Middle frontal gyrus (tissue), 1 donor: ENCODE data around the gene GNLY.

Experiments
- DNase-seq: peaks from one replicate; pipeline ENCODE4 v3.0.0-alpha.2; 2015; ENCODE audit warnings: low spot score; ENCODE audit errors: extremely low spot score

GNLY gene

DNA sequence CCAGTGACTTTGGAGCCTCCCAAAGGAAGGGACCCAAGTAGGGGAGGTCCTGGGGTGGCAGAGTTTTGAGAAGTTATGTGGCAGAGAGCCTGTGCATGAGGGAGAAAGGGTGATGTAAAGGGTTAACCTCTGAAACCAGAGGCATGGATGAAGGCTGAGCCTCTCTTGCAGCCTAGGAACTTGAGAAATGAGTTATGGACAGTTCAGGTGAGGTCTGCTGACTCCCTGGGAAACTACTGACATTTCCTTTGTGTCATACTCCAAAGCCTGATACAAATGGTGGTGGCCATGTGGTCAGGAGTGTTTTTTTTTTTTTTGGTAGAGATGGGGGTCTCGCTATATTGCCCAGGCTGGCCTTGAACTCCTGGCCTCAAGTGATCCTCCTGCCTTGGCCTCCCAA is 12.4 kb upstream of the GNLY start:
- no peak for DNase-seq

- DNase-seq, result no peak
Measured at GRCh38 chr2:85682378-85682777, 11.8 kb upstream of the GNLY start.

- DNase-seq, result no peak
Measured at GRCh38 chr2:85684380-85684779, 9.8 kb upstream of the GNLY start.

DNA sequence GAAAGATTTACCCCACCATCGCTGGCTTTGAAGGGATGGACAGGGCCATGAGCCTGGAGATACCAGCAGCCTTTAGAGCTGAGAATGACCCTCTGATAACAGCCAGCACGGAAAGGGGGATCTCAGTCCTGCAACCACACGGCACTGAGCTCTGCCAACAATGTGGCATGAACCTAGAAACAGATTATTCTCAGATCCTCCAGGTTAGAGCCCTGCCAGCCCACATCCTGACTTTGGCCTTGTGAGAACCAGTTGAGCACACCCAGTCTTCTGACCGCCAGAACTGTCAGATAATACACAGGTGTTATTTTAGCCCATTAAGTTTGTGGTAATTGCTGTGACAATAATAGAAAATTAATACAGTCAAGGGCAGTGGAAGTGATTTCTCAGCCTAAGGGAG is 9.4 kb upstream of the GNLY start:
- no peak for DNase-seq

DNA sequence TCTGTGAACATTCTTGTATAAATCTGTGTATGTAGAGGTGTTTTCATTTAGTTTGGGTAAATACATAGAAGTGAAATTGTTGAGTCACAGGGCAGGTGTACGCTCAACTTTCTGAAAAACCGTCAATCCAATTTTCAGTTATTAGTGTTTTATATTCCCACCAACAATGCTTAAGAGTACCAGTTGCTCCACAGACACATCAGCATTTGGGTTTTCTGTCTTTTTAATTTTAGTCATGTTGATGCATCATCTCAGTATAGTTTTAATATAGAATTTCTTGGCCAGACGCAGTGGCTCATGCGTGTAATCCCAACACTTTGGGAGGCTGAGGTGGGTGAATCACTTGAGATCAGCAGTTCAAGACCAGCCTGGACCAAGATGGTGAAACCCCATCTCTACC is 3.2 kb upstream of the GNLY start:
- DNase-seq, result no peak

DNA sequence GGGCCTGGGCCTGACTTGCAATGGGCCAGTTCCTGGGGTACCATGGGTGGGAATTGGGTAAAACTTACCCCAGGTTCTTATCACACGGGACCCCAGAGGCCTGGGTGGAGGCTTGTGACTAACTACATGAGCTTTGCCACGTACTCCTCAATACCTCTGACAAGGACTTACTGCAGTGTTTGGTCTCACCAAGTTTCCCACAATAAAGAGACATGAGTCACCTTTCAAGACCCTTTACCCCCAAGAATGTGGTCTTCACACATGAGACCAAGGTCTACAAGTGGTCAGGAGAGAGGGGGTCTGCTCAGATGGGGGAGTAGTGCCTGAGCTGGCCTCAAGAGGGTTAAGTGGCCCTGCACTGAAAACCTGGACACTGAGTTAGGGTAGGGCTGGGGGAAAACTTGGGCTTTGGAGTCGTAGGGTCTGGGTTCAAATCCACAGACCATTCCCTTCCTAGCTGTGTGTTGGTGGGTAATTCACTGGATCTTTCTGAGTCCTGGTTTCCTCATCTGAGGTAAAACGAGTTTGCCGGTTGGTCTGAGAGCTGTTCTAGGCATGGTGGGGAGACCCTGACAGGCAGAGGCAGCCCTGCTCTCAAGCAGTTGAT is 2.0 kb upstream of the GNLY start:
- DNase-seq, result no peak

- DNase-seq, result no peak
Measured at GRCh38 chr2:85695121-85695520, 963 bp downstream of the GNLY start.

GRCh38 chr2:85695691-85696668 is 1.8 kb downstream of the GNLY start:
- DNase-seq, result no peak

DNA sequence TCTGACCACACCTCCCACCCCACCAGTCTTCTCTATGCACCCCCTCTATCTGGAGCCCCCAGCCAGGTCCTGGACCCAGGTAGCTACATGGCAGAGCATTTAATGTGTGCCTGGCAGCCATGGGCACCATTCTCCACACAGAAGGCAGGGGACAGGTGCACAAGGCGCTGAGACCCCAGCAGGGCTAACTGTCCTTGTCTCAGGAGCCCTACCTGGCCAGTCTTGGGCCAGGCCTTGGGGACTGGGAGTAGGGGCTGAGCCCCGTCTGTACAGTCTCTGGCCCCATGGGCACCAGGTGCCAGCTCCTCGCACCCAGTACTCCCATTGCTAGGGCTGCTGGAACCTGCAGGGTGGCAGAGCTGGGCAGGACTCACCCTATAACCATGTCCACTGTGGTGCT is 2.9 kb downstream of the GNLY start:
- no peak for DNase-seq

DNA sequence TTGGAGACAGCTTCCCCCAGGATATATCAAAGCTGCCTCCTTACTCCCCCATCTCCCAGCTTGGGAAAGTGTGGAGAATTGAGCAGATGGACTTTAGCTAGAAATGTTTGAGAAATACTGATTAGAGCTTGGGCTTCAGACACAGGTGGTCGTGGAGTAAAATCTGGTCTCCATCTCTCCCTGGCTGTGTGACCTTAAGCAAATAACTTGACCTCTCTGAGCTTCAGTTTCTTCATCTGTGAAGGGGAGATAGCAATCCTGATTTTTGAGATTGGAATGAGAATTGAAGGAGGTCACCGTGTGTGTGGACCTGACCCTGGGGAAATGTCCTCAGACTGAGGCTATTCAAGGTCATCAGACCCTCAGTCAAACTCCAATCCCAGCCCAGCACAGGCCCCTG is 3.6 kb downstream of the GNLY start:
- no peak for DNase-seq

DNA sequence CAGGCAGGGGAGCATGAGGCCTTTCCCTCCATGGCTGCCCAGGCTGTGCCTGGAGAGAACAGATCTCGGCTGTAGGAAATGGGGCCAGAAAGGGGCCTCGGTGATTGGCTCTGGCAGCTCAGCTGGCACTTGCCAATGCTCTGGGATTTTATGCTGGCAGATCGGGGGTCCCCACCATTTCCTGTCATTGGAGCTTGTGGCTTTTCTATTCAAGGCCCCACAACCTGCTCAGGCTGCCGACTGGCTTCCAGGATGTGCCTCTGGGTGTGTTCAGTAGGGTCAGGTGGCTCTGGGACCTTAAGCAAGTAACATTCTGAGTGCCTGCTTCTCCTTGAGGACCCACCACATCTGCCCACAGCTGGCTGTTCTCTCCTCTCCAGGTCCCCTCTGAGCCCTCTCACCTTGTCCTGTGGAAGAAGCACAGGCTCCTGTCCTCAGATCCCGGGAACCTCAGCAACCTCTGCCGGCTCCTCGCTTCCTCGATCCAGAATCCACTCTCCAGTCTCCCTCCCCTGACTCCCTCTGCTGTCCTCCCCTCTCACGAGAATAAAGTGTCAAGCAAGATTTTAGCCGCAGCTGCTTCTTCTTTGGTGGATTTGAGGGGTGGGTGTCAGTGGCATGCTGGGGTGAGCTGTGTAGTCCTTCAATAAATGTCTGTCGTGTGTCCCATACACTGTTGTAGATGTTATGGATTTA is 4.2 kb downstream of the GNLY start:
- DNase-seq, result no peak

DNA sequence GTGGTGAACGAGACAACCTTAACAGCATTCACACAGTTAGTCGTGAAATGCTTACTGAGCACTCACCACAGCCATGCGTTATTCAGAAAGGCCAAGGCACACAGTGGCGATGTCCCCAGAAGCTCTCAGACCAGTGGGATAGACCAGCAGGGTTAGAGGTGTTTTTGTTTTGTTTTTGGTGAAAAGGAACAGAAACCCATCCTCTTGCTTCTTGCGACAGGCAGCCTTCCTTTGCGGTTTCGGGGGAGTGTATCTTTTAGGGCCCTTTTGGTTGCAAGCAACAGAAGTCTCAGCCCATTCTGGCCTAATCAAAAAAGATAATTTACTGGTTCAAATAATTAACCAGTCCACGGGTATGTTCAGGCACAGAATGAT is 4.7 kb downstream of the GNLY start:
- DNase-seq, result no peak

DNA sequence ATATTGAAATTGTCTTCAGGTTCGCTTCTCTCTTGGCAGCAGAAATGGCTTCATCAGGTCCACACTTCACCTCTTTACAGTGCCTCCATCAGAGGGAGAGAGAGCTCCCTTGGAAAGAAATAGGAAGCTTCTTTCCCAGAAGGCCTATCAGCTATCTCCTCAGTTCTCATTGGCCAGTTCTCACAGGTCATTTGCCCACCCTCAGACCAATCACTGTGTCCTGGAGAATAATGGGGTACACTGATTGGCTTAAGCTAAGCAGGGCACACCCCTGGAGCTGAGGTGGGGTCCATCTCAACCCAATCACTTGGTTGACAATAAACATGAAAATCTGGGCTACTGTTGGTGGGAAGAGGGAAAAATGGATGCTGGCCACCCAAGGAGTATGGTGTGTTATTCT is 5.2 kb downstream of the GNLY start:
- no peak for DNase-seq

DNA sequence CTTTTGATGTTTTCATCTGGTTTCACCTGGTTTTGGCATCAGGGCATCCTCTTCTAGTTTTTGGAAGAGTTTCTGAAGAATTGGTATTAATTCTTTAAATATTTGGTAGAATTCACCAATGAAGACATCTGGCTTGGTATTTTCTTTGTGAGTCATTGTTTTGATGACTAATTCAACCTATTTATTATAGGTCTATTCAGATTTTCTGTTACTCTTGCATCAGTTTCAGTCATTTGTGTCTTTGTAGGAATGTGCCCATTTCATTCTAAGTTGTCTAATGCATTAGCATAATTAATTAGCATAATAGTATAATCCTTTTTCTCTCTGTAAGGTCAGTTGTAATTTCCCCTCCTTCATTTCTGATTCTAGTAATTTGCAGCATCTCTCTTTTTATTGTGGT is 8.0 kb downstream of the GNLY start:
- DNase-seq, result no peak

DNA sequence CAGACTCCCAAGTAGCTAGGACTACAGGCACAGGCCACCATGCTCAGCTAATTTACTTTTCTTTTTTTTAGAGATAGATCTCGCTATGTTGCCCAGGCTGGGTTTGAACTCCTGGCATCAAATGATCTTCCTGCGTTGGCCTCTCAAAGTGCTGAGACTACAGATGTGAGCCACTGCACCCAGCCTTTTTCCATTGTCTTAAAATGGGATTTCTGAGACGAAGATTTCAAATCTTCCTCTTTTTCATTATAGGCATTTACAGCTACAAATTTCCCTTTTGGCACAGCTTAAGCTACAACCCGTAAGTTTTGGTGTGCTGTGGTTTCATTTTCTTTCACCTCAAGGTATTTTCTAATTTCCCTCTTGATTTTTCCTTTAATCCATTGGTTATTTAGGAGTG is 8.6 kb downstream of the GNLY start:
- DNase-seq, result no peak

GRCh38 chr2:85703329-85703728 is 9.2 kb downstream of the GNLY start:
- DNase-seq, result no peak

GRCh38 chr2:85704038-85704437 is 9.9 kb downstream of the GNLY start:
- no peak for DNase-seq

- DNase-seq, result no peak
Measured at GRCh38 chr2:85704800-85705679, 10.9 kb downstream of the GNLY start.

- no peak for DNase-seq
Measured at GRCh38 chr2:85705680-85706039, 11.5 kb downstream of the GNLY start.

DNA sequence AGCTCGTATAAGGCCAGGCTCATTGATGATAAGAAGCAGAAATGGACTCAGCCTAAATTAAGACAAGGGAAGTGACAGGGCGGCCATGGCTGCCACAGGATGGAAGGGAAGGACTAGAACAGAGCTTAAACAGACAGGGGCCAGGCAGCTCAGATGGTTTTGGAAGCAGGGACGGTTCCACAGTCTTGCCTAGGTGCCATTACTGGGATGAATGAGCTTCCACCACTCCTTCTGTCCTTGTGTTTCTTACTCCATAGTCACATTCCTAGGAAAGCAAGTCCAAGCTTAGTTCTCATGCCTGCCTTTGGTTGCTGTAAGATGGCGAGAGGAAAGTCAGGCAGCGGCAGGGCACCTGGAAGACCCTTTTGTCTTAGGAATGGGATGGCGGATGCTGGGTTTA is 11.9 kb downstream of the GNLY start:
- no peak for DNase-seq

- DNase-seq, result no peak
Measured at GRCh38 chr2:85706599-85707296, 12.6 kb downstream of the GNLY start.
